Neural progenitor cell (in vitro differentiated cells): ENCODE measurements around the gene KRTAP10-9. TPM values are rescaled to one million over a fixed set of nuclear protein-coding genes. Genes with fewer than 3 reads are reported as not detected.

Experiments
- DNase-seq: peaks from one replicate; pipeline ENCODE4 v3.0.0-alpha.2; 2016; ENCODE audit warnings: low spot score
- H2AFZ ChIP-seq: fragments of 200-600 bp; sonication (generic); replicated peaks from 2 replicates; pipeline ENCODE4 v1.6.1; 2016; ENCODE audit warnings: antibody characterized with exemption
- H3F3A ChIP-seq: fragments of 200-600 bp; sonication (generic); 2 replicates; pipeline ENCODE4 v1.6.1; 2016; ENCODE audit warnings: antibody characterized with exemption, low read depth
- H3K27ac ChIP-seq: fragments of 200-600 bp; sonication (generic); 2 replicates; pipeline ENCODE4 v1.5.1; 2016; ENCODE audit warnings: mild to moderate bottlenecking
- H3K27me3 ChIP-seq: fragments of 200-600 bp; sonication (generic); 2 replicates; pipeline ENCODE4 v1.6.1; 2016; ENCODE audit warnings: mild to moderate bottlenecking, moderate library complexity
- H3K36me3 ChIP-seq: fragments of 200-600 bp; sonication (generic); 2 replicates; pipeline ENCODE4 v1.5.1; 2016
- H3K4me1 ChIP-seq: fragments of 200-600 bp; sonication (generic); 2 replicates; pipeline ENCODE4 v1.6.1; 2016; ENCODE audit warnings: mixed run types
- H3K4me2 ChIP-seq: fragments of 200-600 bp; sonication (generic); 2 replicates; pipeline ENCODE4 v1.6.1; 2016
- H3K4me3 ChIP-seq: fragments of 200-600 bp; sonication (generic); 2 replicates; pipeline ENCODE4 v1.5.1; 2016
- H3K79me2 ChIP-seq: fragments of 200-600 bp; sonication (generic); 2 replicates; pipeline ENCODE4 v1.6.1; 2016; ENCODE audit warnings: low read depth
- H3K9ac ChIP-seq: fragments of 200-600 bp; sonication (generic); 2 replicates; pipeline ENCODE4 v1.6.1; 2016
- H3K9me3 ChIP-seq: fragments of 200-600 bp; sonication (generic); 2 replicates; pipeline ENCODE4 v1.5.1; 2016; ENCODE audit warnings: low read depth
- H4K20me1 ChIP-seq: fragments of 200-600 bp; sonication (generic); 2 replicates; pipeline ENCODE4 v1.6.1; 2016; ENCODE audit warnings: low read depth
- H3K27ac Mint-ChIP-seq: 3 replicates; pipeline ENCODE4 v1.8.0; 2021; ENCODE audit warnings: mixed read lengths
- H3K27me3 Mint-ChIP-seq: 2 replicates; pipeline ENCODE4 v1.8.0; 2022; ENCODE audit warnings: low read depth, mild to moderate bottlenecking, inconsistent platforms, moderate library complexity, mixed read lengths; ENCODE audit not compliant: insufficient read depth
- H3K36me3 Mint-ChIP-seq: 3 replicates; pipeline ENCODE4 v1.8.0; 2021; ENCODE audit warnings: mixed read lengths
- H3K4me1 Mint-ChIP-seq: 3 replicates; pipeline ENCODE4 v1.8.0; 2021; ENCODE audit warnings: mixed read lengths
- H3K4me3 Mint-ChIP-seq: 3 replicates; pipeline ENCODE4 v1.8.0; 2021; ENCODE audit warnings: mild to moderate bottlenecking, moderate library complexity, mixed read lengths
- H3K9me3 Mint-ChIP-seq: 3 replicates; pipeline ENCODE4 v1.8.0; 2020; ENCODE audit warnings: mixed read lengths
- CTCF ChIP-seq: fragments of 200-600 bp; sonication (generic); IDR thresholded peaks from 2 replicates; pipeline ENCODE4 v1.5.1; 2017; ENCODE audit warnings: antibody characterized with exemption, mild to moderate bottlenecking
- EZH2 ChIP-seq: fragments of 200-600 bp; sonication (generic); IDR thresholded peaks from 2 replicates; pipeline ENCODE4 v1.6.1; 2017; ENCODE audit warnings: antibody characterized with exemption, mild to moderate bottlenecking, moderate library complexity
- EZH2phosphoT487 ChIP-seq: fragments of 200-600 bp; sonication (generic); IDR thresholded peaks from 2 replicates; pipeline ENCODE4 v1.6.1; 2017; ENCODE audit warnings: antibody characterized with exemption
- total RNA-seq: library from RNA; depleted of rRNA; stranded (reverse); fragments of >200 nt; gene quantifications from 2 replicates; pipeline ENCODE4 v1.2.3, GENCODE V29; 2015; ENCODE audit warnings: low replicate concordance

Gene KRTAP10-9
- total RNA-seq, 1 donor from 2014 or later, result not detected

GRCh38 chr21:44614961-44615391 lies 11.9 kb upstream of the KRTAP10-9 start:
- peaks cover 6% of the 10 kb centered on the region for H3K27me3 Mint-ChIP-seq
- Histone ChIP-seq H3K36me3 (no peaks in the 10 kb centered on the region), H3K79me2 (no peaks in the 10 kb centered on the region), H3K9me3 (peaks cover 4% of the 10 kb centered on the region), H3K4me1 (peaks cover 5% of the 10 kb centered on the region), H3K4me2 (no peak overlapping the region), H4K20me1 (no peaks in the 10 kb centered on the region), H3K27me3 (no peaks in the 10 kb centered on the region), H3K4me3 (no peak overlapping the region), H3K27ac (no peak overlapping the region), H2AFZ (no peak overlapping the region), H3F3A (no peaks in the 10 kb centered on the region), H3K9ac (no peak overlapping the region)
- no peak for DNase-seq
- H3K36me3 Mint-ChIP-seq, result no peaks in the 10 kb centered on the region
- H3K4me1 Mint-ChIP-seq, result no peaks in the 10 kb centered on the region
- H3K9me3 Mint-ChIP-seq, result peaks cover 38% of the 10 kb centered on the region
- TF ChIP-seq CTCF (no peak), EZH2 (no peak), EZH2phosphoT487 (no peak)
- H3K4me3 Mint-ChIP-seq, result no peak overlapping the region
- no peak overlapping the region for H3K27ac Mint-ChIP-seq

GRCh38 chr21:44615466-44615865 lies 11.4 kb upstream of the KRTAP10-9 start:
- H3K27ac ChIP-seq, result no peak overlapping the region
- no peaks in the 10 kb centered on the region for H3K9me3 ChIP-seq
- Mint-ChIP-seq H3K27ac (no peak overlapping the region), H3K4me3 (no peak overlapping the region), H3K27me3 (peaks cover 6% of the 10 kb centered on the region), H3K4me1 (no peaks in the 10 kb centered on the region), H3K36me3 (no peaks in the 10 kb centered on the region), H3K9me3 (peaks cover 36% of the 10 kb centered on the region)
- TF ChIP-seq EZH2 (no peak), EZH2phosphoT487 (no peak), CTCF (no peak)
- no peaks in the 10 kb centered on the region for H3K36me3 ChIP-seq
- H3K27me3 ChIP-seq, result no peaks in the 10 kb centered on the region
- H2AFZ ChIP-seq, result no peak overlapping the region
- no peaks in the 10 kb centered on the region for H3F3A ChIP-seq
- H3K79me2 ChIP-seq, result no peaks in the 10 kb centered on the region
- no peak overlapping the region for H3K9ac ChIP-seq
- H3K4me2 ChIP-seq, result no peak overlapping the region
- DNase-seq, result no peak
- no peaks in the 10 kb centered on the region for H4K20me1 ChIP-seq
- peaks cover 5% of the 10 kb centered on the region for H3K4me1 ChIP-seq
- H3K4me3 ChIP-seq, result no peak overlapping the region

- Mint-ChIP-seq H3K36me3 (no peaks in the 10 kb centered on the region), H3K27ac (no peak overlapping the region), H3K9me3 (peaks cover 36% of the 10 kb centered on the region), H3K4me1 (no peaks in the 10 kb centered on the region), H3K27me3 (peaks cover 2% of the 10 kb centered on the region), H3K4me3 (no peak overlapping the region)
- Histone ChIP-seq H3K27ac (no peak overlapping the region), H3K4me1 (peaks cover 5% of the 10 kb centered on the region), H3K4me2 (no peak overlapping the region), H4K20me1 (no peaks in the 10 kb centered on the region), H3K36me3 (no peaks in the 10 kb centered on the region), H2AFZ (no peak overlapping the region), H3K9me3 (no peaks in the 10 kb centered on the region), H3K79me2 (no peaks in the 10 kb centered on the region), H3K9ac (no peak overlapping the region), H3K27me3 (no peaks in the 10 kb centered on the region), H3K4me3 (no peak overlapping the region), H3F3A (no peaks in the 10 kb centered on the region)
- no peak for DNase-seq
- TF ChIP-seq EZH2, result no peak
- TF ChIP-seq EZH2phosphoT487, result no peak
- TF ChIP-seq CTCF, result no peak
These were observed 10.8 kb upstream of the KRTAP10-9 start for GRCh38 chr21:44615911-44616590.
